Testis (tissue), 3 donors: Measurements from ENCODE around the gene ERCC6L. TPM values are rescaled to one million over a fixed set of nuclear protein-coding genes. Genes with fewer than 3 reads are reported as not detected.

Experiments
- DNase-seq: peaks from one replicate; pipeline ENCODE4 v3.0.0-alpha.2; 2019
- H3K27ac ChIP-seq, 2 donors: fragments of 200-600 bp; sonication (generic); one replicate each; pipeline ENCODE4 v1.5.1; 2019
- H3K27me3 ChIP-seq: fragments of 200-600 bp; sonication (generic); one replicate; pipeline ENCODE4 v1.5.1; 2019
- H3K36me3 ChIP-seq: fragments of 200-600 bp; sonication (generic); one replicate; pipeline ENCODE4 v1.5.1; 2017; ENCODE audit warnings: low read depth; ENCODE audit errors: missing control alignments
- H3K4me1 ChIP-seq: fragments of 200-600 bp; sonication (generic); one replicate; pipeline ENCODE4 v1.5.1; 2019
- H3K4me3 ChIP-seq, 2 donors: fragments of 200-600 bp; sonication (generic); one replicate each; pipeline ENCODE4 v1.5.1; 2017 to 2019
- H3K9me3 ChIP-seq: fragments of 200-600 bp; sonication (generic); one replicate; pipeline ENCODE4 v1.5.1; 2017
- POLR2A ChIP-seq: fragments of 450-650 bp; IDR thresholded peaks from one replicate; pipeline ENCODE4 v1.6.1; 2017; ENCODE audit warnings: antibody characterized with exemption, mild to moderate bottlenecking, moderate library complexity
- WGBS, 2 donors: methylation state at CpG; one replicate each; pipeline ENCODE4 v1.1.5; 2018; 5-methylcytosine and 5-hydroxymethylcytosine counted together
- intact Hi-C: fragments of 100-400 bp; cut with DNase I; formaldehyde crosslinking; loops from one replicate; pipeline ENCODE4 v1.15.1; 2023; ENCODE audit warnings: low total_unique reads
- polyA plus RNA-seq: library from polyadenylated mRNA; stranded (reverse); fragments of 350-450 nt; fragmentation: Illumina TruSeq; extraction: RNeasy Lipid Tissue Mini Kit (QIAGEN cat#74804); gene quantifications from one replicate; pipeline ENCODE4 v1.2.3, GENCODE V29; 2014; ENCODE audit warnings: low read depth, low replicate concordance; ENCODE audit not compliant: insufficient read depth
- total RNA-seq, 2 donors: library from RNA; depleted of rRNA; stranded (reverse); fragments of >200 nt; gene quantifications; one replicate each; pipeline ENCODE4 v1.2.3, GENCODE V29; 2016
- TF ChIP-seq, protein P1 (sequence below), 3 experiments: fragments of 450-650 bp in 2 of 3; fragments of 200-600 bp in 1 of 3; sonication (generic) in 1 of 3; IDR thresholded peaks; one replicate each; pipeline ENCODE4 v1.5.1; 2016 to 2019; ENCODE audit warnings: antibody characterized with exemption in 3 of 3, mild to moderate bottlenecking in 2 of 3, moderate library complexity in 1 of 3

ERCC6L gene
- total and polyA plus RNA-seq, 3 donors from 2014 or later, result 0.74 to 1.6 (median 1.0) TPM

DNA sequence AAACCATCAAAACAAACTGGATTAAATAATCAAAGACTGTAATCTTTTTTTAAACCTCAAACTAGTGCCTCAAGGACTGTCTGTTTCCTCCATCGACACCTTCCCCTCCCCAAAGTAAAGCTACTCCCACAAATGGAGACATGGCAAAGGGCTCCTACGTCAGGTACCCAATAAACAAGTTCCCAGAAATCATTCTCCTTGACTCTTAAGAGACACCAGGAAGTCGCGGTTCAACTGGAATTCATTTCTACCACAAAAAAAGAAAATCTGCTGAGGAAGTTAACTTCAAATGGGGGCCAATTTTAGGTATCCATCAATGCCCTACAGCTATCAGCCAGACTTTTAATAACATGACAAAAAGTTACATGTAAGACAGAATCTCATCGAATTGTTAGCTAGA is 35.7 kb upstream of the ERCC6L start:
- no peak for DNase-seq
- TF ChIP-seq, protein P1, sequence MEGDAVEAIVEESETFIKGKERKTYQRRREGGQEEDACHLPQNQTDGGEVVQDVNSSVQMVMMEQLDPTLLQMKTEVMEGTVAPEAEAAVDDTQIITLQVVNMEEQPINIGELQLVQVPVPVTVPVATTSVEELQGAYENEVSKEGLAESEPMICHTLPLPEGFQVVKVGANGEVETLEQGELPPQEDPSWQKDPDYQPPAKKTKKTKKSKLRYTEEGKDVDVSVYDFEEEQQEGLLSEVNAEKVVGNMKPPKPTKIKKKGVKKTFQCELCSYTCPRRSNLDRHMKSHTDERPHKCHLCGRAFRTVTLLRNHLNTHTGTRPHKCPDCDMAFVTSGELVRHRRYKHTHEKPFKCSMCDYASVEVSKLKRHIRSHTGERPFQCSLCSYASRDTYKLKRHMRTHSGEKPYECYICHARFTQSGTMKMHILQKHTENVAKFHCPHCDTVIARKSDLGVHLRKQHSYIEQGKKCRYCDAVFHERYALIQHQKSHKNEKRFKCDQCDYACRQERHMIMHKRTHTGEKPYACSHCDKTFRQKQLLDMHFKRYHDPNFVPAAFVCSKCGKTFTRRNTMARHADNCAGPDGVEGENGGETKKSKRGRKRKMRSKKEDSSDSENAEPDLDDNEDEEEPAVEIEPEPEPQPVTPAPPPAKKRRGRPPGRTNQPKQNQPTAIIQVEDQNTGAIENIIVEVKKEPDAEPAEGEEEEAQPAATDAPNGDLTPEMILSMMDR (IDR thresholded peaks at IDR 0.05), result no peak
- TF ChIP-seq POLR2A, result no peak
- H3K4me1 ChIP-seq, result no peaks in the 10 kb centered on the region
- no peaks in the 10 kb centered on the region for H3K36me3 ChIP-seq
- H3K4me3 ChIP-seq, result no peak overlapping the region
- no peaks in the 10 kb centered on the region for H3K27me3 ChIP-seq
- WGBS, 2 donors, result 53 to 62% methylated on average over 5 of the region's 5 CpGs
- intact Hi-C loops, result no loop called here
- no peaks in the 10 kb centered on the region for H3K9me3 ChIP-seq
- no peak overlapping the region for H3K27ac ChIP-seq

DNA sequence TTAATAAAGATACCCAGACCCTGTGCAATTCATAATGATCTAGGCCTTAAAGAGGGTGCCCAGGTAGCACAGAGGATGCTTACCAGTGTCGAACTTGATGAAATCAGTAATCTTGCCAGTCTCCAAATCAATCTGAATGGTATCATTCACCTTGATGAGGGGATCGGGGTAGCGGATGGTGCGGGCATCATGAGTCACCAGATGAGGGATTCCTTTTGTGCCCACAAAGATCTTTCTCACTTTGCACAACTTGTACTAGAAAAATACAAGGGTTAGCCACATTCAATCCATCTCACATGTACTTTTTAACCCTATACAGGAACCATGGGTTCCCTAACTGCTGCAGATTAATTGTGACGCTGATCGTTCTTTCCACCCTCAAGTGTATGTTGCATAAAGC is 34.9 kb upstream of the ERCC6L start:
- H3K27ac ChIP-seq, result no peak overlapping the region
- no peaks in the 10 kb centered on the region for H3K36me3 ChIP-seq
- intact Hi-C loops, result no loop called here

DNA sequence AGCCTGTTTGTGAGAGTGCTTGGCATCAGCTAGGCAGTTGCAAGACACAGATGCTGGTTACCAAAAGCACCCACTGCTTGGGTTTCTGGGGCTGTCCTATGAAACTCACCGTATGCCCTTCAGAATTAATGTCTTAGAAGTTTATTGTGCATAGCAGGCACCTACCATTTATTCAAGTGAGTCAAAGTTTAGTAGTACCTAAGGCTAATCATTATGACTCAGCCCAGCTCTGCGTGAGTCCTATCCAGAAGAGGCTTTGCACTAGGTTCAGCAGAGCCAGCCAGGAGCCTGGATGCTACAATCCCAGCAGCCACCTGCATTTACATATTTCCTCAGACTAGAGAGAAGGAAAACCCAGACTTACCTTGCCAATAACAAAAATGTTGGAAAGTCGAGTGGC is 34.0 kb upstream of the ERCC6L start:
- 80 to 89% methylated on average over 1 to 3 of the region's 3 CpGs for WGBS, 2 donors
- TF ChIP-seq, protein P1 (IDR thresholded peaks at IDR 0.05), result no peak
- TF ChIP-seq POLR2A, result no peak
- no peak overlapping the region for H3K4me3 ChIP-seq
- no peak overlapping the region for H3K27ac ChIP-seq
- no peak for DNase-seq
- intact Hi-C loops, result no loop called here
- no peaks in the 10 kb centered on the region for H3K27me3 ChIP-seq
- H3K36me3 ChIP-seq, result no peaks in the 10 kb centered on the region
- no peaks in the 10 kb centered on the region for H3K4me1 ChIP-seq
- H3K9me3 ChIP-seq, result no peaks in the 10 kb centered on the region

More for the DNA sequence above, 34.9 kb upstream of the ERCC6L start:
- WGBS, 2 donors, result 84 to 95% methylated on average over 6 of the region's 6 CpGs
- no peaks in the 10 kb centered on the region for H3K4me1 ChIP-seq
- H3K9me3 ChIP-seq, result no peaks in the 10 kb centered on the region
- DNase-seq, result no peak
- no peak overlapping the region for H3K4me3 ChIP-seq
- TF ChIP-seq POLR2A, result no peak
- TF ChIP-seq, protein P1 (IDR thresholded peaks at IDR 0.05), result no peak
- H3K27me3 ChIP-seq, result no peaks in the 10 kb centered on the region

DNA sequence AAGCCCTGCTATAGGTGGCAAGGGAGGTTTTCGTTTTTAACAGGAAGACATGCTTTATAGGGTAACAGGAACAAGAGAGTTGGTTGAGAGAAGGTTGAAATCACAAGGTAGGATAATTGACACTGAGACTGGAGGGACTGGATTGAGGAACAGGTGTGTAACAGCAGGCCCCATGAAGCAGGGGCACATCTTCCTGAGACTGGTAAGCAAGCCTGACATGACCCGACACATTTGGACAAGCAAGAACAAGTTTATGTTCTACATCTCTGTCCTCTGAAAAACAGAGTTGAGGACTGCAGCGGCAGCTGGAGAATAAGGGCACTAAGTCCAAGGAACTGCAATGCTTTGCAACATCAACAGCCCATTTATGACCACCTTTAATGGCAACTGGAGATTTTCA is 33.0 kb upstream of the ERCC6L start:
- Histone ChIP-seq H3K9me3 (no peaks in the 10 kb centered on the region), H3K36me3 (no peaks in the 10 kb centered on the region), H3K27ac (no peak overlapping the region), H3K4me1 (no peaks in the 10 kb centered on the region), H3K27me3 (no peaks in the 10 kb centered on the region), H3K4me3 (no peak overlapping the region)
- 80 to 81% methylated on average over 3 of the region's 3 CpGs for WGBS, 2 donors
- intact Hi-C loops, result no loop called here
- TF ChIP-seq POLR2A, result no peak
- TF ChIP-seq, protein P1 (IDR thresholded peaks at IDR 0.05), result no peak
- DNase-seq, result no peak

DNA sequence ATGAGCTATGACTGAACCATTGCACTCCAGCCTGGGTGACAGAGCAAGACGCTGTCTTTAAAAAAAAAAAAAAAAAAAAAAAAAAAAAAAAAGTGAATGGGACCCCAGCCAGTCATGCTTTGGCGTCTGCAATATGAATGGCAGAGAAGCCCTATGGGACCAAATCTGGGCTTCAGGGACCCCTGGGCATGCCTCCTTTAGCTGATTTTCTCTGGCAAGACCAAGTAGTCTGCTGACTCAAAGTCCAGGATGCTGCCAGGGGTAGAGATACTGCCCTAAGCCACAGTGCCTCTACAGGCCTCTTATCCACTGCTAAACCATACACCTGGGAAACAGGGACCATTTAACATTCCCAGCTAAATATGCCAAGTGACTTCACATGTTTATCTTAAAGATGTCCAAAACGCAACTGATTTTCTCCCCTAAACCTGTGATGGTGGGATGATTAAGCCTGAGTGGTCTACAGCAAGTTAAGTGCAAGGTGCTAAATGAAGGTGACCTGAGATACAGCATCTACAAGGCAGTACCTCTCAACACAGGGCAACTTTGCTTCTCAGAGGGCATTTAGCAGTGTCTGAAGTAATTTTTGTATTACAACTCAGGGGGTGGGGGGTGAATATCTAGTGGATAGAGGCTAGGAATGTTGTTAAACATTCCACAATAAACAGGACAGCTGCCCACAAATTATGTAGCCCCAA is 32.4 kb upstream of the ERCC6L start:
- no peak for DNase-seq
- WGBS, 2 donors, result 40 to 83% methylated on average over 1 to 3 of the region's 3 CpGs
- no peak overlapping the region for H3K27ac ChIP-seq

More for the DNA sequence above, 32.4 kb upstream of the ERCC6L start:
- intact Hi-C loops, result no loop called here
- Histone ChIP-seq H3K9me3 (no peaks in the 10 kb centered on the region), H3K36me3 (no peaks in the 10 kb centered on the region), H3K4me1 (no peaks in the 10 kb centered on the region), H3K4me3 (no peak overlapping the region), H3K27me3 (no peaks in the 10 kb centered on the region)
- TF ChIP-seq, protein P1 (IDR thresholded peaks at IDR 0.05), result no peak
- no peak for TF ChIP-seq POLR2A
